Large intestine (tissue), 3 donors: ENCODE results near the gene SLC25A14. TPM values are rescaled to one million over a fixed set of nuclear protein-coding genes. Genes with fewer than 3 reads are reported as not detected.
"Not testable (repeated sequence)": the region's sequence is repeated elsewhere in the genome, so short reads cannot be mapped to it uniquely, and the experiment has no call there.

ENCODE experiments used
- DNase-seq, 2 donors: peaks; one replicate each; pipeline versions ENCODE4 v3.0.0 to v3.0.0-alpha.2; 2013
- H3K27ac ChIP-seq: one replicate; pipeline ENCODE4 v1.5.1; 2013; ENCODE audit warnings: low read length
- H3K27me3 ChIP-seq: 2 replicates; pipeline ENCODE4 v1.6.1; 2013; ENCODE audit warnings: low read length; ENCODE audit not compliant: control insufficient read depth, insufficient read depth
- H3K36me3 ChIP-seq: 2 replicates; pipeline ENCODE4 v1.6.1; 2013; ENCODE audit warnings: low read length; ENCODE audit not compliant: control insufficient read depth, insufficient read depth
- H3K4me1 ChIP-seq: one replicate; pipeline ENCODE4 v1.6.1; 2013; ENCODE audit warnings: low read length; ENCODE audit not compliant: control insufficient read depth, insufficient read depth
- H3K4me3 ChIP-seq: one replicate; pipeline ENCODE4 v1.5.1; 2013; ENCODE audit warnings: low read length
- H3K9me3 ChIP-seq: one replicate; pipeline ENCODE4 v1.6.1; 2013; ENCODE audit warnings: mild to moderate bottlenecking, low read depth, low read length, moderate library complexity; ENCODE audit not compliant: control insufficient read depth
- WGBS: methylation state at CpG from one replicate; pipeline ENCODE4 v1.1.5; 2013; ENCODE audit warnings: low lambda C conversion rate; ENCODE audit not compliant: insufficient coverage; 5-methylcytosine and 5-hydroxymethylcytosine counted together
- polyA plus RNA-seq: library from polyadenylated mRNA; unstranded; fragments of 120-200 nt; gene quantifications from one replicate; pipeline ENCODE4 v1.2.1, GENCODE V29; 2013

The SLC25A14 gene
- polyA plus RNA-seq, 1 donor, result 22.2 TPM

DNA sequence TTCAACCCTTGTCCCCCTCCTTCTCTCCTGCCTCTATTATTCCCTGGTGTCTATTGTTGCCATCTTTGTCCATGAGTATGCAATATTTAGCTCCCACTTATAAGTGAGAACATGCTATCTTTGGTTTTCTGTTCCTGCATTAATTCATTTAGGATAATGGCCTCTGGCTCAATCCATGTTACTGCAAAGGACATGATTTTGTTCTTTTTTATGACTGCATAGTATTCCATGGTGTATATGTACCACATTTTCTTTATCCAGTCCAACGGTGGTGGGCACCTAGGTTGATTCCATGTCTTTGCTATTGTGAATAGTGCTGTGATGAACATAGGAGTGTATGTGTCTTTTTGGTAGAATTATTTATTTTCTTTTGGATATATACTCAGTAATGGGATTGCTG is 12.3 kb downstream of the SLC25A14 start:
- H3K27me3 ChIP-seq, DNase-seq, H3K9me3 ChIP-seq, H3K36me3 ChIP-seq, H3K4me3 ChIP-seq, H3K27ac ChIP-seq, H3K4me1 ChIP-seq: not testable (repeated sequence)
- WGBS, result no CpG with 5 or more reads among the region's 1 CpG

DNA sequence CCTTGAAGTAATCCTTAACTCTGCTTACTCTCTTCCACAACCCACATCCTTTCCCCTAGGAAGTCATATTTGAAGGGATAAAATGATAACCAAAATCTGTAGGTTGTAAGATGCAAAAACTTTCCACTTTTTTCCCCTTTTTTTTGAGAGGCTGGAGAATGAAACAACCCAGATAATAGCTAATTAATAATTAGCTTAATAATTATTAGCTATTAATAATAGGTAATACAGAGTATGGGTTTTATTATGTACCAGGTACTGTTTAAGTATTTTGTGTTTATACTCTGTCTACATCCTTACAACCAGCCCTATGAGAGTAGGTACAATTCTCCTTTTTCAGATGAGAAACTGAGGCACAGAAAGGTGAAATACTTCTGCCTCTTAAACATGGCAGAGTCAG is 36.4 kb downstream of the SLC25A14 start:
- no peaks in the 10 kb centered on the region for H3K9me3 ChIP-seq
- no peaks in the 10 kb centered on the region for H3K27me3 ChIP-seq
- no peaks in the 10 kb centered on the region for H3K4me1 ChIP-seq
- H3K27ac ChIP-seq, result no peak overlapping the region
- DNase-seq, result no peak
- peaks cover 2% of the 10 kb centered on the region for H3K36me3 ChIP-seq
- no peak overlapping the region for H3K4me3 ChIP-seq

DNA sequence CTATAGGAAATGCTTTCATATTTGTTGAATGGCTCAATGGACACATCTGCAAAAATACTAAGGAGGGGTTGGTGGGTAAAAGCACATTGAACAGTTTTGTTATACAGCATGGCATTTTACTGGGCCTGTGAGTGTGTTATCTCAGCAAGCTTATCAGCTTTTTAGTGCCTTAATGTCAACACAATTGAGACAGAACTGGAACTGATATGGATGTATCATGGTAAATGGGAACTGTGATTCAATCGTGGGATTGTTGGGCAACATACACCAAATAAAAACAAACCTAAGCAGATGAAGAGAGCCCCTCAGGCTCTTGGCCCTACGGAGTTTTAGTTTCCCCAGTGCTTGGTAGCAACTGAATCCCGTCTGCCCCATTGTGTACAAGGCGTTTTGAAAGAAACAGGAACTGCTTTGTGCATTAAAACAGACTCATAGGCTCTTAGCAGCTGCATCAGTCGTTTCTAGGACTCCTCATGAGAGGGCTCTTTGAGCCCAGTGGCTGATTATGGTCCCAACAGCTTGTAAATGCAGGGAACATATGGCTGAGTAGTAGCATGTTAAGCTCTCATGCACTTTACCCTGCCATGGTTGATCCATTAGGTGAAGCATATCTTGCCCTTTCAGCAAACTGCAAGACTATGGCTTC is 38.4 kb downstream of the SLC25A14 start:
- Histone ChIP-seq H3K4me3 (no peak overlapping the region), H3K4me1 (no peaks in the 10 kb centered on the region), H3K9me3 (no peaks in the 10 kb centered on the region), H3K27ac (no peak overlapping the region), H3K36me3 (peaks cover 2% of the 10 kb centered on the region), H3K27me3 (no peaks in the 10 kb centered on the region)
- DNase-seq, result peak; percentile 16 to 55
- no CpG with 5 or more reads among the region's 5 CpGs for WGBS

- Histone ChIP-seq H3K4me1 (no peaks in the 10 kb centered on the region), H3K9me3 (no peaks in the 10 kb centered on the region), H3K4me3 (no peak within 1 kb of the TSS), H3K27me3 (no peaks in the 10 kb centered on the region), H3K36me3 (no peaks in the 10 kb centered on the region), H3K27ac (no peak within 1 kb of the TSS)
- no peak for DNase-seq
- WGBS, result no CpG with 5 or more reads among the region's 4 CpGs
These were observed 45.8 kb downstream of the SLC25A14 start, which contains the start of gene GPR119 for GRCh38 chrX:130385520-130385919. Gene GPR119 (minus strand): TSS chrX:130385674. CDS start chrX:130385447, 227 bp downstream.

- Histone ChIP-seq H3K4me3 (no peak overlapping the region), H3K27me3 (no peaks in the 10 kb centered on the region), H3K36me3 (no peaks in the 10 kb centered on the region), H3K27ac (no peak overlapping the region), H3K4me1 (no peaks in the 10 kb centered on the region), H3K9me3 (no peaks in the 10 kb centered on the region)
- DNase-seq, result no peak
- WGBS, result no CpG with 5 or more reads among the region's 5 CpGs
These were observed 46.7 kb downstream of the SLC25A14 start for GRCh38 chrX:130386408-130386808.

DNA sequence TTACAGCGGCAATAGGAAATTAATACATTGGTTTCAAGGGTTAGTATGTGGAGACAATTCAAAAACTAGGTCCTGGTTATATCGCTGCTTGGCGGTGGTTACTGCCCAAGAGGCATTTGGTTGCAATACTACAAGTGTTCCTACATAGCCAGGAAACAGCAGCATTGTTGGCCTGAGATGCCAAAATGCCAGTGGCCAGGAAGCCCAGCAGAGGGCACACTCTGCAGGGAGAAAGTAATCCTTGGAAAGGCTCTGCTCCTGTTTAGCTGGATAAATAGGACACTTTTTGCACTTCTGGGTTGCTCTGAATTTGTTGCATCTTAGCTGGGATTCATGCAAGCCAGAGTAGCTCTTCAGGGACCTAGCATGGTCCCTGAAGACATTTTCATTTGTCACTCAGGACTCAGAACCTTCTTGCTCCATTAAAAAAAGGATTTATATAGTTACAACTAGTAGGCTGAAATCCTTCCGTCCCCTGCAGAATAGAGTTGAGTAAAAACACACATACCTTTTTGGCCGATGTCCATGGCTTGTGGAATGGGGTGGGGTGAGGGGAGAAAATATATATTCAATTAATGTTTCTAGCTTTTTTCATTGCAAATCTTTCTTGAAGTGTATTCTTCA is 53.8 kb downstream of the SLC25A14 start:
- Histone ChIP-seq H3K4me3 (no peak overlapping the region), H3K27ac (no peak overlapping the region), H3K27me3 (no peaks in the 10 kb centered on the region), H3K36me3 (no peaks in the 10 kb centered on the region), H3K4me1 (no peaks in the 10 kb centered on the region), H3K9me3 (no peaks in the 10 kb centered on the region)
- no peak for DNase-seq
- WGBS, result no CpG with 5 or more reads among the region's 5 CpGs

DNA sequence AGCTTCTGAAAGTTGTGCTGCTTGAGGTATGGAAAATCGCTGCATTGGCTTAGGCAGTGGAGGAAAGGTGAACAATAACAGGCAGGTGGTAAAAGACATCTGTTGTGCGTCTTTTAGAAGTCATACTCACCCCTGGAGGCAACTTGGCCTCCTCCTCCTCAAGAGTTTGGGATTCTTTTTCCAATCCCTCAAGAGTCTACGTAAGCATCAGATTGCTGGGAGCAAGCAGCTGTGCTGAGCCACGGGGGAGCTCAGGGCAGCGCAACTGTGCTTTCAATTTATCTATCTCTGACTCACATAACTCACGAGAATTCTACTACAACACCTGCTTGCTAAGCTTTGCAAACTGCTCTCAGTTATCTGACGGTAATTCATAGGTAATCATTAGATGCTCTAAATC is 55.6 kb downstream of the SLC25A14 start:
- no peak overlapping the region for H3K4me3 ChIP-seq
- DNase-seq, result no peak
- H3K36me3 ChIP-seq, result no peaks in the 10 kb centered on the region
- no CpG with 5 or more reads among the region's 7 CpGs for WGBS
- H3K9me3 ChIP-seq, result no peaks in the 10 kb centered on the region
- no peak overlapping the region for H3K27ac ChIP-seq
- no peaks in the 10 kb centered on the region for H3K27me3 ChIP-seq
- H3K4me1 ChIP-seq, result no peaks in the 10 kb centered on the region

DNA sequence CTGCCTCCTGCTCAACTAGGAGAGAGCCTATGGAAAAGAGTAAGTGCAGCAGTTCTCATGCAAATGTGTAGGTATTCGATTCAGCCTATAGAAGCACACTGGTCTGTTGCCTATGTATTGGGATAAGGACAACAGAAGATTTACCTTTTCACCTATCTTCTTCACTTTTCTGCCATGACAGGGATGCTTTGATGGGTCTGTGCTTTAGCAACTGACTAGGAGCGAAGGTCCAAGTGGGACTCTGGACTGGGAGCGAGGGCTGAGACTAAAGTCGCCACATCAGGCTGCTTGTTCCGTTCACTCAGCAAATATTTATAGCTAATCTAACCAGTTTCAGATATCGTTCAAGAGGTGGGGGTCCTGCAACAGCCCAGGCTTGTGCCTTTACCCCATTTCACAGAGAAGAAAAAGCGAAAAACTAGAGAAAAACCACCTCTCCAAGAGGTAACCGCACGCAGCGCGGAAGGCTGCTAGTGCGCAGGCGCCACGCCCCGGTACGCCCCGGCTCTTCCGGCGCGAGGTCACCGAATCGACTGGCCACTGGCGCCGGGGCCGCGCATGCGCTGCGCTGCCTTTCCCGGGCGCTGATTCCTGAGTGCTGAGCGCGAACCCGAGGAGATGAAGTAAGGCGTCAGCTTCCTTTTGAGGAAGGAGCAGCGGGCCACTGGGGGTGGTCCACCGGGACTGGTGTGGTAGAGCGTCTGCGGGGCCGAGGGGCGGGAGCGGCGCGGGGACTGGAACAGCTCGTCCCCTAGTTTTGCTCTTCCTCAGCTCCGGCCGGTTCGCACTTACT is 61.9 kb downstream of the SLC25A14 start, which contains the start of gene RBMX2:
TSS of gene RBMX2 (plus strand) at position 573 of the 793 bp plus-strand sequence. CDS start at position 619, 46 bp downstream.
- WGBS, result no CpG with 5 or more reads among the region's 47 CpGs
- DNase-seq, result peak; percentile 77 to 78
- Histone ChIP-seq H3K27ac (peak within 1 kb of the TSS; percentile 68), H3K27me3 (no peaks in the 10 kb centered on the region), H3K4me3 (peak within 1 kb of the TSS; percentile 81), H3K9me3 (no peaks in the 10 kb centered on the region), H3K4me1 (no peaks in the 10 kb centered on the region), H3K36me3 (peaks cover 6% of the 10 kb centered on the region)

DNA sequence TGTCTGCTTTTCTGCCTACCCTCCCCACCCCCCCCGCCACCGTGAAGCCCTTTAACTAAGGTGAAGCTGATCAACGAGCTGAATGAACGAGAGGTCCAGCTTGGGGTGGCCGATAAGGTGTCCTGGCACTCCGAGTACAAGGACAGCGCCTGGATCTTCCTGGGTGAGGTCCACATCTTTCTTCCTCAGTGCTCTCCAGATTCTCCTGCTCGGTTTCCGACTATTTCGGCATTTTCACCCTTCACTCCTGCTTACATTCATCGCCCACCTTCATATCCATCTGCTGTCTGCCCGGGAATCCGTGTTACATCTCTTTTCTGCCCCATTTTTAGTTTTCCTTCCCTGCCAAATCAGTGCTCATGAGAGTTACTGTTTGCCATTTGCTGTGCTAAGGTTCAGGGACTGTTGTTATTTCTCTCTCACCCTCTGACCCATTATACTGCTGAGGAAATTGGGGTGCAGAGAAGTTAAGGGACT is 62.5 kb downstream of the SLC25A14 start:
- peak overlapping the region; percentile 81 for H3K4me3 ChIP-seq
- H3K27ac ChIP-seq, result no peak overlapping the region
- no peaks in the 10 kb centered on the region for H3K4me1 ChIP-seq
- WGBS, result no CpG with 5 or more reads among the region's 13 CpGs
- H3K9me3 ChIP-seq, result no peaks in the 10 kb centered on the region
- H3K36me3 ChIP-seq, result peaks cover 6% of the 10 kb centered on the region
- no peak for DNase-seq
- H3K27me3 ChIP-seq, result no peaks in the 10 kb centered on the region

- no CpG with 5 or more reads among the region's 2 CpGs for WGBS
- H3K27ac ChIP-seq, result no peak overlapping the region
- H3K4me3 ChIP-seq, result no peak overlapping the region
- H3K9me3 ChIP-seq, result no peaks in the 10 kb centered on the region
- H3K36me3 ChIP-seq, result peaks cover 18% of the 10 kb centered on the region
- no peak for DNase-seq
- no peaks in the 10 kb centered on the region for H3K4me1 ChIP-seq
- no peaks in the 10 kb centered on the region for H3K27me3 ChIP-seq
These were observed 73.7 kb downstream of the SLC25A14 start for GRCh38 chrX:130413415-130413814.
